Occipital lobe (tissue), 2 donors: ENCODE results near the gene ZNF90. TPM values are rescaled to one million over a fixed set of nuclear protein-coding genes. Genes with fewer than 3 reads are reported as not detected.
A peak's percentile ranks its signal among the peaks of the same experiment; 100 is the strongest.
"Not testable (repeated sequence)": the region's sequence is repeated elsewhere in the genome, so short reads cannot be mapped to it uniquely, and the experiment has no call there.

ENCODE experiments used
- DNase-seq: peaks from one replicate; lab custom pipeline; 2025; lab: John Stamatoyannopoulos, UW
- total RNA-seq: library from RNA; depleted of rRNA; stranded (reverse); fragments of >200 nt; gene quantifications from one replicate; pipeline ENCODE4 v1.2.3, GENCODE V29; 2014

The ZNF90 gene
- 3.0 TPM for total RNA-seq

- DNase-seq, result peak; percentile 84
These were observed at the start of gene ZNF90 for GRCh38 chr19:20077791-20078463. Gene ZNF90 (plus strand): TSS chr19:20078000. CDS start chr19:20078133, 133 bp downstream.

DNA sequence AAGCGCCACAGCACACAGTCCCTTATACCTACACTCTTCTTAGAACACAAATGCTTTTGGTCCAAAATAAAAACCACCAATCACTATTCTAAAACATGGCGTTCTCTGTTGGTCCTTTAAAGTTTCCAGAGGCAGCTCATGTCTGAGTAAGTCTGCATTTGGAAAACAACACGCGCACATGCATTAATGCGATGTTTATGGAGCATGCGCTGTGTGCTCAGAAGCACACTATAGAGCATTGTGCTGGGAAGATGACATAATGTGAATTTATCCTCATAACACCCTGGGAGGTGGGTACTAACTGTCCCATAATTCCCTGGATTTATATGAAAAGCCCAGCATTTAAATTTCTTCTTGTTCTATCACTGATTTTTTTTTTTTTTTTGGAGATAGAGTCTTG, 49.2 kb upstream of the ZNF90 start:
- DNase-seq, result no peak

GRCh38 chr19:20035935-20036334, 41.9 kb upstream of the ZNF90 start:
- DNase-seq, result no peak

DNA sequence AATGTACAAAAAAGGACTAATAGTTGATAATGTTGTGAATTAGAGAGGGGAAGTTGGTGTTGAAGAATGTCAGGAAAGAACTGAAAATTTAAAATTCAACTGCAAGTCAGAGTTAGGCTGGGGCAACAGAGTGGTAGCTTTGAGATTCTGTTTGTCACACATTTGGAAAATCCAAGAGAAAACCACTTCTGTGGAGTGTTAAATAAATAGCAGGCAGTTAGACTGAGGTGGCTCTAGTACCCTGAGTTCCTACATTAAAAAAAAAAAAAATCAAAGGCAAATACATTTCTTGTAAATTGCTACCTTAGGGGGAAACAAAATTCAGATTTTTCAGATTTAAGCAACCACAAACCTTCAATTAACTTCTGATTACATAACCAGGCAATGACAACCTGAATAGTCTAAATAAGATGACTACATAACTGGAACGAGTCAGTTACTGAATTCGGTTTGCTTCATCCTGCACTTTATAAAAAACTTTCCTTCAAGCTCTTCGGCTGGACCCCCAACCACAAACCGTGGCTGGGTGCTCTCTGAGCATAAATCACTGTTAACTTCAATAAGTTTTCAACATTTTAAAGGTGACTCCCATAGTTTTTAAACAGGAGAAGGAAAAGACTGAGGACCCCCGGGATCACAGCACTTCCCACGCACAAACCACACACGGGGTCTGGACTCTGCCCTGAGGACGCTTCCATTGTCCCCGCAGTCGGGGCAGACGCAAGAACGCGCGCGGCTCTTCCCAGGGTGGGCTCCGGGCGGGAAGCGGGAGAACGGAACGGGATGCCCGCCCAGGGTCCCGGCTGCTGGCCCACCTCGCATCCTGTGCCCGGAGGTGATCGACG, 39.2 kb upstream of the ZNF90 start:
- DNase-seq, result no peak

DNA sequence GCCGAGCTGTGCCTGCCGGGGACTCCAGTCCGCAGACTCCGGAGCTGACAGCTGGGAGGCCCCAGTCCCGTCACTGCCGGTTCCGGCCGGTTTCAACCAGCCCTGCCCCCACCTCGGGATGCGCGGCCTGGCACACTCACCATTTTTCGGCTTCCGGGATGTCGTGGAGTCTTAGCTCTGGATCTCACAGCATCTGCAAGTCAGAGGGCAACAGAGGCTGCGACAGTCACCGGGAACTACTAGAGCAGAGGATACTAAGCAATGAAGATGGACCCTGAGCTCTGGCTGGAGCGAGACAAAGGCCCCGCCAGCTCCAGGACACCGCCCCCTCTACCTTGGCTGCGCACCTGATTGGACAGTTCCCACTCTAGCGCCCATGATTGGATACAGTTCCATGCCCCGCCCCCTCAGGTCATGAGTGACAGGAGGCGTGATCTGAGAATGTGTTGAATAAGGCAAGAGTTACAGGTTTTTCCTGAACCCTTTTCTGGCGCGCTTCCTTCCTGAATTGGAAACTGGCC, 38.5 kb upstream of the ZNF90 start, which contains the start of gene ZNF682:
Gene ZNF682, minus strand, starts transcription at position 303 of the 521 bp plus-strand sequence. Its CDS starts 160 bp downstream, at position 143.
- peak; percentile 91 for DNase-seq

GRCh38 chr19:20044663-20045062, 33.1 kb upstream of the ZNF90 start:
- DNase-seq, result no peak

GRCh38 chr19:20045742-20046141, 32.1 kb upstream of the ZNF90 start:
- not testable (repeated sequence) for DNase-seq

- DNase-seq, result peak; percentile 97
These were observed 25.7 kb upstream of the ZNF90 start for GRCh38 chr19:20051841-20052768.

GRCh38 chr19:20058738-20059137, 19.1 kb upstream of the ZNF90 start:
- not testable (repeated sequence) for DNase-seq

DNA sequence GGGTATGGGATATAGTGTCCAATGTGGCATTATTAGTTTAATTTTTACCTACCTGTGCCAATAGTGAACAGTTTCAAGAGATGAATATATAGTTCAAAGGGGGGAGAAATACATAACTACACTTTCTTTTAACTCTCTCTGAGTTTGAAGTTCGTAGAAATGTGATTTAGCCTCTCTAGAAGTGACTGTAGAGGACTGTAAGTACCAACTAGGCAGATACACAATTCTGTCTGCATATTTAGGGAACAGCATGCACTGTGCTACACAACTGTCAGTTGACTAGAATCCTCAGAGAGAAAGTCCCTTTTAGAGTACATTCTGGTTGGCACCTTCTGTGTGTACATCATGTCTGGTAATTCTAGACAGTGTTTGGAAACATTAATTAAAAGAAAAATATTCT, 17.5 kb upstream of the ZNF90 start:
- DNase-seq, result no peak

DNA sequence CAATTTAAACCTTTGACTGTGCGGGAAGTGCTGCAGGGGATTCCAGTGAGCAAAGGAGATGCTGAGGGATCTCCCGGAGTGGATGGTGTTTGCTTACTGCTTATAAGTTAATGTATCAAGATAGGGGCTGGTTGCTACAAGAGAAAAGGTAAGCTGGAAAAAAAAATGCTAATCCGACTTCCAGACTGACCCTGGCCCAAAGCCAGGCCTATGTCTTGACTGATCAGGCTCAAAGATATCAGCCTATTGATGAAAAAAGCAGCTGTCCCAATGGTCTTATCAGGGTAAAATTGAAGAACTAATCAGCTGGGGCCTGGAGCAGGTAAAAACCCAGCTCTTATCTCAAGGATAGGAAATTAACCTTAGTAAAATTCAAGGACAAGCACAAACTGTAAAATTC, 10.9 kb upstream of the ZNF90 start:
- no peak for DNase-seq

- no peak for DNase-seq
These were observed 9.9 kb upstream of the ZNF90 start for GRCh38 chr19:20067943-20068342.

DNA sequence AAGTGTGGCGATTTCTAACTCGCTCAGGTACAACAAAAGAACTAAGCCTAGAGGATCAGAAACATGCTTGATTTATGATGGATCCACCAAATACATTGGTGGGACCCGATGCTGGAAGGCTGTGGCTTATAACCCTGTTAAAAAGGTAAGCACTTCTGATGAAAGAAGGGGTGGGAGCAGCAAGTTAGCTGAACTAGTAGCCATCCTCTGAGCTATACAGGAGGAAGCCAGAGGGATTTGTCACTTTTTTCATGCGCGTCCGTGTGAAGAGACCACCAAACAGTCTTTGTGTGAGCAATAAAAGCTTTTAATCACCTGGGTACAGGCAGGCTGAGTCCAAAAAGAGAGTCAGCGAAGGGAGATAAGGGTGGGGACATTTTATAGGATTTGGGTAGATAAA, 9.2 kb upstream of the ZNF90 start:
- not testable (repeated sequence) for DNase-seq

- no peak for DNase-seq
These were observed 7.1 kb upstream of the ZNF90 start for GRCh38 chr19:20070691-20071090.

DNA sequence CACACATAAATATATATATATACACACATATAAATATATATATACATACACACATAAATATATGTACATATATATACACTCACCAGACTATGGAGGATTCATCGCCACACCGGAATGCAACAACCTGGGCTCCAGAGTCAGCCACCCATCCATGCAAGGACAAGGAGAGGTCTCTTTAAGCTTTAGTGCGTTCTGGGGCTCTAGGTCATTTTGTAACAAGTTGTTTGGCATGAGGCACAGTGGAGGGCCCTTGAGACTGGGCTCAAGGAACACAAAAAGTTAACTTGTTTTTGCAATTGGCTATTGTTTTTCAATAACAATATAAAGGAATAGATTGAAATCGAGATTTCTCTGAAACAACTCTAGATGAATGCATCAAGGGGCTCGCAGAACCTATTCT, 4.9 kb upstream of the ZNF90 start:
- DNase-seq, result no peak

DNA sequence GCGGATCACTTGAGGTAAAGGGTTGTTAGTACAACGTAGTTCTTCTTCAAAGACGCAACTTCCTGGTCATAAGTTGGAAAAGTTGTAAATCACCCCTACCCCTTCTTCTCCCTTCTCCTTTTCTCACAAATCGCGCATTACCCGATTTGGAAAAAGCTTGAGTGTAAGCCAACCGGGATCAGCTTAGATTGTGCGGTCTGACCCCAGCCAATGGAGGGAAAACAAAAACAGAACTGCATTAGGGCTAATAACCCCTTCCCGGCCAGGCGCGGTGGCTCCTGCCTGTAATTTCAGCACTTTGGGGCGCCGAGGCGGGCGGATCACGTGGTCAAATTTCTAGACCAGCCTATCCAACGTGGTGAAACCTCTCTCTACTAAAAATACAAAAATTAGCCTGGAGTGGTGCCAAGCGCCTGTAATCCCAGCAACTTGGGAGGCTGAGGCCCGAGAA, 806 bp downstream of the ZNF90 start:
- DNase-seq, result no peak

GRCh38 chr19:20079476-20079875, 1.7 kb downstream of the ZNF90 start:
- no peak for DNase-seq

- DNase-seq, result no peak
These were observed 2.9 kb downstream of the ZNF90 start for GRCh38 chr19:20080656-20081055.

DNA sequence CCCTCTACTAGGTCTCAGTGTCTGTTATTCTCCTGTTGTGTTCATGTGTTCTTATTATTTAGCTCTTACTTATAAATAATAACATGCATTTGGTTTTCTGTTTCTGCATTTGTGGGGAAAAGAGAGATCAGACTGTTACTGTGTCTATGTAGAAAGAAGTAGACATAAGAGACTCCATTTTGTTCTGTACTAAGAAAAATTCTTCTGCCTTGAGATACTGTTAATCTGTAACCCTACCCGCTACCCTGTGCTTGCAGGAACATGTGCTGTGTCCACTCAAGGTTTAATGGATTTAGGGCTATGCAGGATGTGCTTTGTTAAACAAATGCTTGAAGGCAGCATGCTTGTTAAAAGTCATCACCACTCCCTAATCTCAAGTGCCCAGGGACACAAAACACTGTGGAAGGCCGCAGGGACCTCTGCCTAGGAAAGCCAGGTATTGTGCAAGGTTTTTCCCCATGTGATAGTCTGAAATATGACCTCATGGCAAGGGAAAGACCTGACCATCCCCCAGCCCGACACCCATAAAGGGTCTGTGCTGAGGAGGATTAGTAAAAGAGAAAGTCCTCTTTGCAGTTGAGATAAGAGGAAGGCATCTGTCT, 4.5 kb downstream of the ZNF90 start:
- DNase-seq, result not testable (repeated sequence)

DNA sequence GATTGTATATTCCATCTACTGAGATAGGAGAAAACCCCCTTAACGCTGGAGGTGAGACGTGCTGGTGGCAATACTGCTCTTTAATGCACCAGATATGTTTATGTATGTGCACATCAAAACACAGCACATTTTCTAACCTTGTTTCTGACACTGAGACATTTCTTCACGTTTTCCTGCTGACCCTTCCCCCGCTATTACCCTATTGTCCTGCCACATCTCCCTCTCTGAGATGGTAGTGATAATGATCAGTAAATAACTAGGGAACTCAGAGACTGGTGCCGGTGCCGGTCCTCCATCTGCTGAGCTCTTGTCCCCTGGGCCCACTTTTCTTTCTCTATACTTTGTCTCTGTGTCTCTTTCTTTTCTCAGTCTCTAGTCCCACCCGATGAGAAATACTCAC, 5.1 kb downstream of the ZNF90 start:
- not testable (repeated sequence) for DNase-seq

DNA sequence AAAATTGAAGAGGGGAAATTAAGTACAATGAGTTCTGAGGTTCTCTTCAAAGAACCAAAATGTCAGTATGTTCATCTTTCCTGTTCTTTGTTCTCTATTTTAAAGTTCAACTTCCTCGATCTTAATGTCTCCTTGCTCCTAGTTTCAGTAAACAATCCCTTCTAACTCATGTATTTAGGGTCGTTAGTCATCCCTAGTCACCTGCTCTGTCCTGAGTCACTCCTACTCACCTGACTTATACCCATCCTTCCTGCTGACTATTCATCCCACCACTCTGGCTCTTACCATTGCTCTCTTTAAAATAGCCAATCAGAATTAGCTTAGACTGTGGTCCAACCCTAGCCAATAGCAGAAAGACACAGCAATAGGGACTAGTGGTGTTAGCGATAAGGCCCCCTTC, 24.3 kb downstream of the ZNF90 start:
- DNase-seq, result no peak
